CD4-positive, alpha-beta T cell treated with Interferon gamma for 1 hour (primary cell): Measurements from ENCODE around the gene POMT2.
"Not testable (repeated sequence)": the region's sequence is repeated elsewhere in the genome, so short reads cannot be mapped to it uniquely, and the experiment has no call there.

Source experiments
- DNase-seq: peaks from one replicate; pipeline ENCODE4 v3.0.0-alpha.2; 2020

Gene POMT2

DNA sequence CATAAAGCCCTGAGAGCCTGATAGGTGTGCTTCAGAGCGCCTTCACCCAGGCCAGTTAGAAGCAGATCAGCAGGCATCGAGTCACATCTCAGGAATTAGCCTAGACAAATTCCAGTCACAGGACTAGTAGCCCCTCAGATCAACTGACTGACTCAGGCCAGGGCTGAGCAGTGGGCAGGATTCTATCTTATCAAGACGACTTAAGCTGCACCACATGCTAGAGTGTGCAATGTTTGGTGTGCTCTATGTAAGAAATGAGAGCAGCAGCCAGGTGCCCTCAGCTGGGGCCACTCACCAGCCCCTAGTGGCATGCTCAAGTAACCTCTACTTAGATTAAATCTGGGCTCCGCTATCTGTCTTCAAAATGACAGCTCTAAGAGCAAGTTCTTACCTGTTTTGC, 30.0 kb downstream of the POMT2 start:
- DNase-seq = no peak

DNA sequence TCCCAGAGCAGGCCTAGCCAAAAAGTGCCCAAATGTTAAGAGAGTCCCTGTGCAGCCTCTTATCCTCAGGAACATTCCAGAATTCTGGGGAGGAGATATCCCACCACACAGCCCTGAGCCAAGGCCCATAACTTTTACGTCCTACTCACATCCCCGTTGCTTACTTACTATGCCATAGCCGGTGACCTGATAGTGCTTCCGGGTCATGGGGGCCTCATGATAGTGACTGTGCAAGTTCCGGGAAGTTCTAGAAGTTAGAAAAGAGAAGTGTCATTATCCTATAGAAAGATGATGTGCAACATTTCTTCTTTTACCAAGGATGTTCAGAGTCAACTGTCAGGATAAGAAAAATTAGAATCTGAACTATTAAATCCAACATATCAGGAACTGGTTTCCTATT, 34.1 kb downstream of the POMT2 start:
- no peak for DNase-seq

DNA sequence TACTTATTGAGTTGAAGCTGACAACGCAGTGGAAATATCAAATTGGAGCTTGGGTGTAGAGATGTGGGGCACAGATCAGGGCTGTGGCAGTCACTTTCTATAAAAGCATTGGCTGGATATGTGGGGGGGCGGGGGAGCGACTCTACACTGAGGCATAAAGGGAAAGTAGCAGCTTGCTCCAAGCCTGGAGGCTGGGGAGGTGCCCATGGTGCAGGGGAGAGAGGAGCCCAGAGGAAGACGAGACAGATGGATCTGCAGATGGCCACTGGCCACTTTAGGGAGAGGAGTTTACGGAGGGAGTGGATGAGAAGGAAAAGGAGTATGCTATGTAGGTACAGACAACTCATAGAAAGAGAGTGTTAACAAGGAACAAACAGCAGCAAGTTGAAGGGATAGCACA, 36.2 kb downstream of the POMT2 start:
- no peak for DNase-seq

DNA sequence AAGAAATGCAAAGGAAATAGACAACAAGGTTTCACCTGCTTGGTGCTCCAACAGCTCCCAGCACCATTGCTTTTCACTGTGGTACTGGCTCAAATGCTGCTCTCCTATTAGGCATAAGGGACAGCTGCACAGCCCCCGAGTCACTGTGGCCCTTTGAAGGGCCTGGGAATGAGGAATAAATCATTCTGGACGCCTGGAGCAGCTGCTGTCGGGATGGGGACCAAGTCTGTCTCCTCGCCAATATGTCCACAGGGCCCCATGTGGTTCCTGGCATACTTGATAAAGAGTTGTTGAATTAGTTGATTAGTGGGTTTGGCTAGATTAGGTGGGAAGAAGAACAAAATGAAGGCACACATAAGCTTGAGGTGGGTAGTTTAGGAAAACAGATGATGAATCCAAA, 36.6 kb downstream of the POMT2 start:
- DNase-seq = no peak

DNA sequence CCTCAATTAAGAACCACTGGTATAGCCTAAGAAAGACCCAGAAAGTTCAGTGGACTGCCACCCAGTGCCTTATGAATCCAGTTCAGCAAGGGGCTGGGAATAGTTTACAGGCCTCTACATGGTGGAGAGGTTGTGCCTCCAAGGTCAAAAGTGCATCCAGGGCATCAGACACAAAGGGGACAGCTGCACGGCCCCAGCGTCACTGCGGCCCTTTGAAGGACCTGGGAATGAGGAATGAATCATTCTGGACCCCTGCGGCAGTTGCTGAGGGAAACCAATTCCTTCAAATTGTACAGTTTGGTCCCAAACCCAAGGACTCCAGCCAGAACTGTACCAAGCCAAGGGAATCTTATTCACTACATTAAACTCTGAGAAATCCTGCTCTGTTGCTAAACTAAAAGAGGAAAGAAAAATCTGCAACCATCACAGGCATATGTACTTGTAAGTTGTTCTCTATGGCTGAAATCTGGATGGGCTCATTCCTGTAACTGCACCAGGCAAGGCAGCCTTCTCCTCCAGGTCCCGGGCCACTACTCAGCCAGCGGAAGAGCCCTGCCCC, 38.8 kb downstream of the POMT2 start:
- no peak for DNase-seq

DNA sequence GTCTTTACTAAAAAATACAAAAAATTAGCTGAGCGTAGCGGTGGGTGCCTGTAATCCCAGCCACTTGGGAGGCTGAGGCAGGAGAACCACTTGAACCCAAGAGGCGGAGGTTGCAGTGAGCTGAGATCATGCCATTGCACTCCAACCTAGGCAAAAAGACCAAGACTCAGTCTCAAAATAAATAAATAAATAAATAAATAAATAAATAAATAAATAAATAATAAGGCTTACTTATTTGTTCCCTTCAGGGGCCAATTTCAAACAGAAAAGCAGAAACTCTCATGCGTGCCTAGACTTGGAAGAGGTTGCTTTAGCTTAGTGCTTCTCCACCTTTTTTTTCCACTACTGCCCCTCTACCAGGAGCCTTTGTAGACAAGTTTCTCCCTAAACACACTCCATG, 39.8 kb downstream of the POMT2 start:
- not testable (repeated sequence) for DNase-seq

DNA sequence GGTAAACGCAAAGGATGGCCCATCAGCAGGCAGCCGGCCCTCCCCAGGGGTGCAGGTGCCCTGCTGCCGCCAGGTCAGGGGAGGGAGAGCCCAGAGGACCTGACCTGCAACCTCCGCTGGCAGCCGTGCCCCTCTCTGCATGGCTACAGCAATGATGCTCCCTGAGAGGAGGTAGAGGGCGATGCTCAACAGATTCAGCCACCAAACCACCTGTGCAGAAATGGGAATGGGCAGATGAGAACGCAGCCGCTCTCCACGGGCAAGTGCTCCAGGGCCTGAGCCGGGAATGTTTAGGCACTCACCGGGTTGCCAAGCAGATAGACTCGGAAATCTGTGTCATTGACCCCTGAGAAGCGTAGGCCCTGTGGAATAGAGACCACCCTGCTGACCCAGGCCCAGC, 41.0 kb downstream of the POMT2 start:
- no peak for DNase-seq

DNA sequence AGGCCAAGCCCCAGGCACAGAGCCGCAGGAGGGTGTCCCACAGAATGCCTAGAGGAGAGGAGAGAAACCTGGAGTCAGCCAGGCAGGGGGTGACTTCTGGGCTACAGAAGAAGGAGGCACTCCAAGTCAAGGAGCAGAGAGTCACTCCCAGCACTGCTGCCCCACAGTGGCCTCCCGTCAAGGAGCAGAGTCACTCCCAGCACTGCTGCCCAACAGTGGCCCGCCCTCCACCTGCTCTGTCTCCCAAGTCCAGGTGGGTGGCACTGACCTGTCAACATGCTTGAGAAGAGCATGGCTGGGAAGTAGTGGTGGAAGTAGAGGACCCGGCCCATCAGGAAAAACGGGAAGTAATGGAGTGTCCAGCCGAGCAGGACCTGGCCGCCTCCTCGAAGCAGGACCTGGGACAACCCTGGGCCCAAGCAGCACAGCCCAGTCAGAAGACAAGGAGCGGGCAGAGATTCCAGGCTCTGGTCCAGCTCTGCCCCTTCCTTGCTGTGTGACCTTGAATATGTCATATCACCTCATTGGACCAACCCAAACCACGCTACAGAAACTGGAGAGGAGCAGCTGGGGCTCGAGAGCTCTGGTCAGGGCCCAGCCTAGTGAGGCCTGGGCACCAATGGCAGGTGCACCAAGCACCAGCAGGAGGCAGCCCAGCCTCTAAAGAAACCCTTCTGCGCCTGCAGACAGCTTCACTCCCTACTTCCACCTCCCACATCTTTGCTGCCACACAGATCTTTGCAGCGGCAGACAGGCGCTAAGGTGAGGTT, 42.0 kb downstream of the POMT2 start:
- no peak for DNase-seq

DNA sequence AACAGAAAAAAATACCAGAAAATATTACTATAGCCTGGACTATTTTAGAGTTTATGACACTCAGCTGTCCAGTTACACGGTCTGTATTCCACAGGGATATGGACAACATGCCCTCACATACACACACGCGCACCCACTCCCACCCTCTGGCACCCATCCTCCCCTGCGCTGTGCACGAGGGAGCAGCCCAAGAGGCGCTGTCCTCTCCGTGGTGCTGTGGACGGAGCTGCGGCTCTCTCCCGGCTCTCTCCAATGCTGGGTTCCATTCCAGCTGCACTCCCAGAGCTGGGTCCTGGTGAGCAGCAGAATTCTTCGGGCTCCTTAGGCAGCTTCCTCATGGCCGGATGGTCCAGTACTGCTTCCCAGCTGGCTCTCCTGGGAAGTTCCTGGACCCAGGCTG, 43.7 kb downstream of the POMT2 start:
- no peak for DNase-seq

DNA sequence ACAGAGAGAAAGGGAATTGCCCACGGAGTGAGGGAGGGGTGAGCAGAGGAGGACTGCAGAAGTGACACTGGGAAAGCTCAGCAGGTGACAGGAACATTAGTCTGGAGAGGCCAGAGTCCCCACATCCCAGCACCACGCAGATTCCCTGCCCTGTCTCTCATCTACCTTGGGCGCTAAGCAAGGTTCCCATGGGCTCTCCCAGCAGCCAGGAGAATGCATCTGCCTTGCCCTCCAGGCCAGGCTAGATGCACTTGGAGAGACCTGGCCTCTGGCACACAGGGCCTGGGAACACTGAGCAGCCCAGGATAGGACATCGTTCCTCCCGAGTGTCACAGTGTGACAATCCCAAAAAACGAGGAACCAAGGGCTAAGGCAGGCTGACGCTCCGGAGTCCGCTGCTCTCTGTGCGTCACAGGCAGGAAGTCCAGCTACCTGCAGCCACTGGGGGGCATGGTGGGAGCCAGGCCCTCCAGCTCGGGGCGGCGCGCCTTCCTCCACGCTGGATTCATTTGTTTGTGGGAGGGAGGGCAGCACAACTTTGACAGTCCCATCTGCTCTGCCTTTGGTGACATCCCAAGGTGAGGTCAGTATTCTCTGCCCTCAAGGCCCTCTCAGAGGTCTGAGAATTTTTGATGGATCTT, 44.3 kb downstream of the POMT2 start:
- DNase-seq = no peak

DNA sequence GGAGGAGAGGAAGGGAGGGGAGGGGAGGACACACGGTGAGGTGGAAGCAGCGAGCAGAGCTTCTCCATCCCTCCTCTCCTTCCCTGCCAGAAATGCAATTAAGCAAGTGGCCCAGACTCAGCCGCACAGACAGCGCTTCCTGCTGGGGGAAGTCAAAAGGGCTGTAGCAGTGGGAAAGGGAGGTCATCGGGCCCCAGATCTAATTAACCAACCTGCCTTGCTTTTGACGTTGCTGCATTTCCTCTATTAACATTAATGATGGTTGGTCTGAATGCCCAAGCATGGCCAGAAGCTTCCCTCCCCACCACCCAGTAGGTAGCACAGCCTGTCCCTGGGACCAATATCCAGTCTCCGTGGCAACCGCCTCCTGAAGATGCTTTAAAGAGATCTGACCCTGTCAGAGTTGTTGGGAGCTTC, 45.1 kb downstream of the POMT2 start:
- DNase-seq = no peak

DNA sequence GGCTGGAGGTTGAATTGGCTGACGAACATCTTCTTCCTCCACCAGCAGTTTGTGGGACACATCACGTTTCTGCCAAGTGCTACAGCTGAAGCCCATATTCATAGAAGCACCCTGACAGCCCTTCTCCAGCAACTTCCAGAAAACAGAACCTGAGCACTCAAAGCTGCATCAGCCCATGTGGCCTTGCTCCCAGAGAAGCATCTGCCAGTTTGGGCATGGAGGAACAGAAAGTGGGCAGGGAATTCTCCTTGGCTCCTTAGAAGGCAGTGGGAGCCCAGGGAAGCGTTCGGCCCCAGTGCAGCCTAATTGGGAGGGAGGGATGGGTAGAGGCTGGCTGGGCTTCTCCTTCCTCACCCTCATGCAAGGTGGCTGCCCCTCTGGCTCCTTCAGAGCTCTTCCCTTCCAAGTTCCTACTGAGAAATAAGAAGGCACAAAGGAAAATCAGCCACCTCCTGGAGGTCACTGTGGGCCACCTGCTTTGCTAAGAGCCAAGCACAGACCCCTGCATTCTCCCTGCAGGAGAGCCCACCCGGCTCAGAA, 45.6 kb downstream of the POMT2 start:
- no peak for DNase-seq

DNA sequence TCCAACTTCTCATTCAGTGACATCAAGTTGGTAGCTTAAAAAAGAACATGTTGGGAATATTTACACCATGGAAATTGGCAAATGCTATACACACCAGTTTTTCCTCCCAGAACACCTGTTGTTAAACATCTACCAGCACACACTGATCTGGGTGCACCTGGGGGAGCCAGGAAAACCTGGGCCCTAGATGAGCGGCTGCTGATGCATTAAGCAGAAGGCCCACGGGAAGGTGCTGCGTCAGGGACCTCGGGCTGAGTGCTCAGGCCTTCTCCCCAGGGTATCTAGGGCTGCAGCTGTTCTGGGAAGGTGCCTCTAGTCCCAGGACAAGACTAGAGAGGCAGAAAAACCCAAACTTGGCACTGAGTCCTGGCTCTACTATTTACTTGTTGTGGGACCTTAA, 46.9 kb downstream of the POMT2 start:
- DNase-seq = no peak

DNA sequence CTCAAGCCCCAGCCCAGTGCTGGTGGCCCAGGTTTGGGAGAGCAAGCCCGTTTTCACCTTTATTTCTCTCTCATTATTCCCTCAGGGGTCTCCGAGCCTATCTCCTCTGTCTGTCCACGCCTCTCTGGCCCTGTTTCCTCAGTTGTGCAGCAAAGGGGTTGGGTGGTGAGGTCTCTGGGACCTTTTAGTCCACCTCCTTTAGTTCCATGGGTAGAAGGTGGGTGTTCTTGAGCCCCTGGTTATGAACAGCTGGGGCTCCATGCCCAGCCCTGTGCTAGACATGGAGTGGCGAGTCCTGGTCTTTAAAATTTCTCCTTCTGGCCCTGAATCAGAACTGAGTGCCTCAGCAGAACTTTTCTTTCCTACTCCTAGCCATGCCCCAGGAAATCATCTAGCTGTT, 48.4 kb downstream of the POMT2 start:
- no peak for DNase-seq

DNA sequence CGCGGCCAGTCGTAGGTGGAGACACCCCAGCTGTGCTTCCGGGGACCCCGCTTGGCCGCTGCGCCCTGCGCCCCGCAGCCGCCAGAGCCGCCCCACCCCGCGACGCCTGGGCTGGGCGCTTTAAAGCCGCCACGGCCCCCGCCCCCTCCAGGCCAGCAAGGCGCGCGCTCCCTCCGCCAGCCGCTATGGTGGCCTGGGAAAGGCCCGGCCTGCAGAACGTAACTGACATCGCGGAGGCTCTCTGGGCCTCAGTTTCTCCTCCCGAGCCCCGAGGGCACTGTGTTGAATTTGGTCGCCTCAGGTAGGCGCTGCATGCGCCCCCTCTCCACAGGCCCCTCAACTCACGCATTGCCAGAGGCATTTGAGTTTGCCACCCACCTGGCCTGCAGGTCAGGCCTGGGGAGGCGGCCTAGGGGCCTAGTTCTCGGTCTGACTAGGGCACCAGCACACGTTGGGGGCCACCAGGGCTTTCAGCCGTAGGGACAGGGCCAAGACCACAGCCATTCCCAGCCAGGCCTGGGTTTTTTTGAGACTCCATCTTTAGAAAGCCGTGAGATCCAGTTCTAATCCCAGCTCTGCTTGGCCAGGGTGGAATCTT, 49.5 kb downstream of the POMT2 start, which contains the start of gene NGB:
Gene NGB, minus strand, starts transcription at position 94 of the 598 bp plus-strand sequence. CDS start 269 bp downstream, outside the sequence.
- no peak for DNase-seq

DNA sequence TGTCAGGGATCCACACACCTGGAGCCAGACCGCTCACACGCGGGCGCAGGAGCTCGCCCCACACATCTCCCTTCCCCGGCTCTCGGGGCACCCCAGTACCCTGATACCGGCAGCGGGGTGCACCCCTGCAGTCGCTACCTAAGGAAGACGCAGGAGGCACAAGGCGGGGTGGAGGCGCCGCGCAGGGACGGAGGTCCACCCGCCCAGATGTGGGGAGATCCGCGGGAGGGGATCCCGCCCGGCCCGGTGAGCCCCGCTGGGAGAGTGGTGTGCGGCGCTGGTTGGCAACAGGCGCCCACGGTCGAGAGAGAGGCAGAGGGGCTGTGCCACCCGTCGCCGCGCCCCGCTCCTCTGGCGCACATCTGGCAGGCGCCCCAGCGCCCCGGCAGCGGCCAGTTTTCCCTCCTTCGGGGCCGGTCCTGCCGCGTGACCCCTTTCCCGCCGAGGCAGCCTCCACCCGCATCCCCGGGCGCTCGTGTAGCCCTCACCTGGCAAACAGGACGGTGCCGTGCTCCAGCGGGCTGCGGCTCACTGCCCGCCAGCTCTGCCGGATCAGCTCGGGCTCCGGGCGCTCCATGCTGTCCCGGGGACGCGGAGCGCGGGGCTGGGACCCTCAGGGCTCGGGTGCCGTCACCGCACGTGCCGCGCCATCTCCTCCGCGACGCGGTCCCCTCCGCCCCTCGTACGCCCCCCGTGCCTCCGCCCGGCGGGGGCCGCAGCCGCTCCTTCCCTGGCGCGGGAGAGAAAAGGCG, 50.1 kb downstream of the POMT2 start:
- DNase-seq = no peak

DNA sequence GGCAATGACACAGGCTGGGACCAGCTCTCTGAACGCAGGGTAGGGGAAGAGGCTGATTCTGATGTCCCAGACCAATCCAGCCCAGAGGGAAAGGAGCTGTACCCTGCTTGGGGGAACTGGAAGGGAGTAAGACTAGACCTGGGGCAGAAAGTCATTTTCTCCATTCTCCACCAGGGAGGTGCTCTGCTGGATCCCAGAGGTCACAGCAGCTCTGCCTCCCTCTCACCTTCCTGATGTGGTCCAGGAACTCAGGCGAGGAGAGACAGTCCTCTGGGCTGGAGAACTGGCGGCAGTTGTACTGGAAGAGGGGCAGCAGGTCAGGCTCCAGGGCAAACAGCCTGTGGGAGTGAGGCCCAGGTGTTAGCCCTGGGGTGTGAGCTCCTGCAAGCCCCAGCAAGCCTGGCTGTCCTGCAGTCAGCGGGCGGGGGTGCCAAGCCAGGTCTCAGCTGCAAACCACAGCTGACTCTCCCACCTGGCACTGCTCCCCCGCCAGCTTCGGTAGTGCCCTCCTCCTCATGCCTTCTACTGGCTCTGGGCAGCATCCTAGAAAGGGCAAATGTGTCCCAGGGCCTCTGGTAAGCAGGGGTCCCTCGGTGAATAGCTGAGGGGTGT, 51.6 kb downstream of the POMT2 start:
- no peak for DNase-seq

DNA sequence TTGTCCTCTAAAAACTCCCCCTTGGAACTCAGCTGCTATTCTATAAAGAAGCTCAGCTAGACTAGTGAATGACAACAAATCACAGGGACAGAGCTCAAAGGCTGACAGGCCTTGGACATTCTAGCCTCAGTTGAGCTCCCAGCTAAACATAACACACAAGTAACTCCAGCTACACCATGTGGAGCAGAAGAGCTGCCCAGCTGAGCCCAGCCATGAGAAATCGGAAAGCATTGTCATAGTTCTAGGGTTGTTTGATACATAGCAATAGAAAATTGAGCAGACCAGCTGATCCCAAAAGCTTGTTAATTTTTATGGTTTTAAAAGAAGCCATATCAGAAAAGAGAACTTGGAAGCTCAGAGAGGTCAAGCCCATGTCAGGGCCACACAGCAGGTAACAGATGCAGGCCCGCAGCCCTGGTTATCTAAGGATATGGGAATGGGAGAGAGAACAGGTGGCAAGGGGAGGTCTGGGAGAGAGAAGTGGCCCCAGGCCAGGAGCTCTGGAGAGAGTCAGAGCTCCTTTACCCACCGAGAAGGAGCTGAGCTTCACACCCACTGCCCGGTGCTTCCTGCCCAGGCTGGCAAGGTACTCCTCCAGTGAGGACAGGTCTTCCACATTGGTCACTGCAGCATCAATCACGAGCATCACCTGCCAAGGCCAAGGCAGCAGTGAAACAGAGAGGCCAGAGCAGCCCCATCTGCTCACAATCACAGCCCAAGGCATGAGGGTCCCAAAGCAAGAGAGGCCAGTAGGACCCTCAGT, 52.6 kb downstream of the POMT2 start:
- DNase-seq = no peak

DNA sequence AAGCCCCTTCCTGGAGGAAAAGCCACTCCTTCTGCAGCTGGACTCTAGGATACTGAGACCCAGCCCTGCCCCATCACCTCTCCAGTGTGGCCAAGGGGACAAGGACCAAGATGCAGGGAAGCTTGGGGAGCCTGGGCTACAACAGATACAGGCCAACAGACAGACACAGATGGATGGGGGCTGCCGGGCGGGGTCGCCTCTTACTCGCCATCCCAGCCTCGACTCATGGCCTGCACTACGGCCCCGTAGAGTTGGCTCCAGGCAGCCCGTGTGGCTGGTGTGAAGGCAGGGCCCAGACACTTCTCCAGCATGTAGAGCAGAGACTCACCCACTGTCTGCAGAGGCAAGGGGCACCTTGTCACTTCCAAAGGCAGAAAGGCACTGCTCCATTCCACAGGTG, 54.3 kb downstream of the POMT2 start:
- no peak for DNase-seq

DNA sequence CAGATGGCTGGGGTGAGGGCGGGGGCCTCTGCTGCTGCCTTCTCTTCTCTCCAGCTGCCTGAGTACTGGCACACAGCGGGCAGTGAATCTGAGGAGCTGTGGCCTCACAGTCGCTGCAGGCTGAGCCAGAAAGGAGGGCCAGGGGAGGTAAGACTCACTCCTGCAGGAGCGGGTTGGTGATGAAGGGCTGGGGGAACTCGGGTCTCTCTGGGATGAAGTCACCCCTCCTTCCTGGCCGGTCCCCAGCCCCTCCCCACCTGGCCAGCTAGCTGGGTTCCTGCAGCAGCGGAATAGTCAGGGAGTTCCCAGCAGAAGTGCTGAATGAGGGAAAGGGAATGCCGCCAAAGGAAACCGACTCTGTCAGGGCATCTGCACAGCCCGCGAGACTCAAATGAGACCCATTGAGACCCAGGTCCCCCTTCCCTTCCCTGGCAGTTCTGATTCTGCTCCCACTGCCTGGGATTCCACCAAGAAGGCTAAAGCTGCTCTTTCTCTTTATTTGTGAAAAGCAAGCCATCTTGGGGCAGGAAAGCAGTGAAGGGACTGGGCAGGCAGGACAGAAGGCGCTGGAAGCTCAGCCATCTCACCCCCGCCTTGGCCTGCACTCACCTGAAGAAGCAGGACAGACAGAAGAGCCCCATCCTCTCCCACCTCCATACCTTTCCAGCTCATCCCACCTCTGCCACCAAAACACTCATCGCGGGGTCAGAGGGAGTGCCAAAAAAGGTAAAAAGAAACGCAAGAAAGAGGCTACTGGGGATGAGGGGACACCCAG, 54.9 kb downstream of the POMT2 start:
- DNase-seq = no peak

DNA sequence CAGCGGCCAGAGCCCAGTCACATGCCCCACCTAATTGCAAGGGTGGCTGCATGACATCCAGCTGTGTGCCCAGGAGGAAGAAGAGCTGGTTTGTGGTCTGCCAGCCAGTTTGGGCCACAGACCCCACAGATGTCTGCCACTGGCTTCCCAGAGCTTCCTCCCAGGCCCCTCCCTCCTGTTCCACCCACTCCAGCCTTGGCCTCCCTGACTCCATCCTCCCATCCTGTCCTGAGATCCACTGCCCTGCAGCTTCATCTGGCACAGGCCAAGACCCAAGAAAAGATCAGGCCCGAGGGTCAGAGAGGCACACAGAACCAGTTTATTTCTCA, 55.5 kb downstream of the POMT2 start:
- DNase-seq = no peak
